Stomach (tissue), 9 donors: Measurements from ENCODE around the gene MLLT6. TPM values are rescaled to one million over a fixed set of nuclear protein-coding genes. Genes with fewer than 3 reads are reported as not detected.

ENCODE experiments used
- DNase-seq, 2 donors: peaks; one replicate each; pipeline versions ENCODE4 v3.0.0 to v3.0.0-alpha.2; 2013 to 2019
- H3K27ac ChIP-seq, 5 donors: fragments of 200-600 bp in 4 of 5; sonication (generic) in 4 of 5; one replicate each; pipeline ENCODE4 v1.5.1; 2013 to 2019; ENCODE audit warnings: mild to moderate bottlenecking in 1 of 5, moderate library complexity in 1 of 5
- H3K27me3 ChIP-seq, 3 donors: fragments of 200-600 bp; sonication (generic); one replicate each; pipeline ENCODE4 v1.5.1; 2017 to 2019; ENCODE audit warnings: mixed run types in 1 of 3
- H3K36me3 ChIP-seq, 4 donors: fragments of 200-600 bp; sonication (generic); 1 replicate in 3 of 4; 2 replicates in 1 of 4; pipeline ENCODE4 v1.5.1; 2016 to 2019
- H3K4me1 ChIP-seq, 4 donors: fragments of 200-600 bp; sonication (generic); one replicate each; pipeline ENCODE4 v1.5.1; 2016 to 2019
- H3K4me3 ChIP-seq, 4 donors: fragments of 200-600 bp; sonication (generic) in 3 of 4; one replicate each; pipeline ENCODE4 v1.5.1; 2016 to 2019; ENCODE audit warnings: mild to moderate bottlenecking in 1 of 4
- H3K9me3 ChIP-seq, 4 donors: fragments of 200-600 bp; sonication (generic); one replicate each; pipeline ENCODE4 v1.5.1; 2016 to 2019
- EP300 ChIP-seq: sonication (generic); formaldehyde crosslinking; IDR thresholded peaks from one replicate; pipeline ENCODE4 v1.6.1; 2017; ENCODE audit warnings: antibody characterized with exemption
- POLR2A ChIP-seq, 4 donors: fragments of 450-650 bp; IDR thresholded peaks; one replicate each; pipeline ENCODE4 v1.6.1; 2016; ENCODE audit warnings: antibody characterized with exemption in 4 of 4, control low read depth in 2 of 4, mild to moderate bottlenecking in 1 of 4, moderate library complexity in 1 of 4
- POLR2AphosphoS5 ChIP-seq, 3 donors: sonication (generic); formaldehyde crosslinking; IDR thresholded peaks; one replicate each; pipeline ENCODE4 v1.6.1; 2016; ENCODE audit warnings: antibody characterized with exemption in 3 of 3
- WGBS, 5 donors: extraction: QIAGEN DNeasy Blood & Tissue Kit in 3 of 5; methylation state at CpG; one replicate each; pipeline versions ENCODE4 v1.1.5 to v1.1.7; 2013 to 2018; 5-methylcytosine and 5-hydroxymethylcytosine counted together
- intact Hi-C: fragments of 100-400 bp; cut with DNase I; formaldehyde crosslinking; loops from one replicate; pipeline ENCODE4 v1.15.1; 2023; ENCODE audit warnings: low total_unique reads
- polyA plus RNA-seq, 3 donors: library from polyadenylated mRNA; stranded (reverse); fragments of 200-250 nt; gene quantifications; one replicate each; pipeline ENCODE4 v1.2.3, GENCODE V29; 2013
- total RNA-seq, 5 donors: library from RNA; depleted of rRNA; stranded (reverse); fragments of >200 nt; gene quantifications; one replicate each; pipeline versions ENCODE4 v1.1.0 to v1.2.3, GENCODE V29; 2014 to 2016
- TF ChIP-seq, protein P1 (sequence below), 7 experiments: fragments of 450-650 bp in 4 of 7; fragments of 200-600 bp in 3 of 7; sonication (generic) in 3 of 7; IDR thresholded peaks; one replicate each; pipeline ENCODE4 v1.5.1; 2016 to 2019; ENCODE audit warnings: antibody characterized with exemption in 7 of 7, control low read depth in 2 of 7, mild to moderate bottlenecking in 1 of 7
- donor health status: healthy with polysubstance abuse.
- donor health status: Bipolar disorder and iron deficiency.
- donor health status: healthy.

The MLLT6 gene
- total and polyA plus RNA-seq, 8 donors, result 26.0 to 312 (median 55.7) TPM

DNA sequence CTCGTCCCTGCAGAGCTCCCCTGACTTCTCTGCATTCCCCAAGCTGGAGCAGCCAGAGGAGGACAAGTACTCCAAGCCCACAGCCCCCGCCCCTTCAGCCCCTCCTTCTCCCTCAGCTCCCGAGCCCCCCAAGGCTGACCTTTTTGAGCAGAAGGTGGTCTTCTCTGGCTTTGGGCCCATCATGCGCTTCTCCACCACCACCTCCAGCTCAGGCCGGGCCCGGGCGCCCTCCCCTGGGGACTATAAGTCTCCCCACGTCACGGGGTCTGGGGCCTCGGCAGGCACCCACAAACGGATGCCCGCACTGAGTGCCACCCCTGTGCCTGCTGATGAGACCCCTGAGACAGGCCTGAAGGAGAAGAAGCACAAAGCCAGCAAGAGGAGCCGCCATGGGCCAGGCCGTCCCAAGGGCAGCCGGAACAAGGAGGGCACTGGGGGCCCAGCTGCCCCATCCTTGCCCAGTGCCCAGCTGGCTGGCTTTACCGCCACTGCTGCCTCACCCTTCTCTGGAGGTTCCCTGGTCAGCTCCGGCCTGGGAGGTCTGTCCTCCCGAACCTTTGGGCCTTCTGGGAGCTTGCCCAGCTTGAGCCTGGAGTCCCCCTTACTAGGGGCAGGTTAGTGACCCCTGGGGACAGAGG lies 11.4 kb downstream of the MLLT6 start:
- H3K4me1 ChIP-seq, result peaks cover 0 to 33% (median 12%) of the 10 kb centered on the region in 4 donors
- DNase-seq, result no peak
- intact Hi-C loops, result no loop called here
- TF ChIP-seq POLR2AphosphoS5 (IDR thresholded peaks at IDR 0.05) (no peak), EP300 (no peak), POLR2A (IDR thresholded peaks at IDR 0.05) (no peak)
- TF ChIP-seq, protein P1, sequence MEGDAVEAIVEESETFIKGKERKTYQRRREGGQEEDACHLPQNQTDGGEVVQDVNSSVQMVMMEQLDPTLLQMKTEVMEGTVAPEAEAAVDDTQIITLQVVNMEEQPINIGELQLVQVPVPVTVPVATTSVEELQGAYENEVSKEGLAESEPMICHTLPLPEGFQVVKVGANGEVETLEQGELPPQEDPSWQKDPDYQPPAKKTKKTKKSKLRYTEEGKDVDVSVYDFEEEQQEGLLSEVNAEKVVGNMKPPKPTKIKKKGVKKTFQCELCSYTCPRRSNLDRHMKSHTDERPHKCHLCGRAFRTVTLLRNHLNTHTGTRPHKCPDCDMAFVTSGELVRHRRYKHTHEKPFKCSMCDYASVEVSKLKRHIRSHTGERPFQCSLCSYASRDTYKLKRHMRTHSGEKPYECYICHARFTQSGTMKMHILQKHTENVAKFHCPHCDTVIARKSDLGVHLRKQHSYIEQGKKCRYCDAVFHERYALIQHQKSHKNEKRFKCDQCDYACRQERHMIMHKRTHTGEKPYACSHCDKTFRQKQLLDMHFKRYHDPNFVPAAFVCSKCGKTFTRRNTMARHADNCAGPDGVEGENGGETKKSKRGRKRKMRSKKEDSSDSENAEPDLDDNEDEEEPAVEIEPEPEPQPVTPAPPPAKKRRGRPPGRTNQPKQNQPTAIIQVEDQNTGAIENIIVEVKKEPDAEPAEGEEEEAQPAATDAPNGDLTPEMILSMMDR (IDR thresholded peaks at IDR 0.05), result no peak
- H3K27ac ChIP-seq, result no peak overlapping the region
- no peak overlapping the region for H3K4me3 ChIP-seq
- no peaks in the 10 kb centered on the region for H3K27me3 ChIP-seq
- no peaks in the 10 kb centered on the region for H3K9me3 ChIP-seq
- H3K36me3 ChIP-seq, result peaks cover 72 to 100% (median 100%) of the 10 kb centered on the region in 4 donors
- 89 to 97% (median 92%) methylated on average over 15 to 18 of the region's 18 CpGs for WGBS, 5 donors

DNA sequence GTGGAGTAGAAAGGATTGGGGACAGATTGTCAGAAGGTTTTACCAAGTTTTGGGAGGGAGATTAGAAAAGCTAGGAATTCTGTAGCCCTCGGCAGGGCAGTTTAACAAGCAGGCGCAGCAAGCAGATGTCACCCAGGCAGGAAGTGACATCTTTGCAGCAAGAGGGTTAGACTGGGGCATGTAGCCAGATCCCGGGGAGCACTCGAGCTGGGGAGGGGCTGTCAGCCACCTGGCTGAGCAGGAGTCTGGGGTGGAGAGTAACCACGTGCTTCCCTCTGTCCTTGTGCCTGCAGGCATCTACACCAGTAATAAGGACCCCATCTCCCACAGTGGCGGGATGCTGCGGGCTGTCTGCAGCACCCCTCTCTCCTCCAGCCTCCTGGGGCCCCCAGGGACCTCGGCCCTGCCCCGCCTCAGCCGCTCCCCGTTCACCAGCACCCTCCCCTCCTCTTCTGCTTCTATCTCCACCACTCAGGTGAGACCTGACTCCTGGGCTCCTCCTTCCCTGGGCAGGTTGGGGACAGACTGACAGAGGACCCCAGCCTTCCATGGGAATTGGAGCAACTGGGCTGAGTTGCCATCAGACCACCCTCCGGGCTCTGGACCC lies 12.2 kb downstream of the MLLT6 start:
- Histone ChIP-seq H3K36me3 (peaks cover 72 to 100% (median 100%) of the 10 kb centered on the region in 4 donors), H3K9me3 (no peaks in the 10 kb centered on the region), H3K27ac (no peak overlapping the region), H3K4me1 (peaks cover 0 to 28% (median 12%) of the 10 kb centered on the region in 4 donors), H3K27me3 (no peaks in the 10 kb centered on the region), H3K4me3 (no peak overlapping the region)
- no peak for DNase-seq
- WGBS, 5 donors, result 73 to 91% (median 80%) methylated on average over 10 to 12 of the region's 12 CpGs
- intact Hi-C loops, result no loop called here
- no peak for TF ChIP-seq POLR2AphosphoS5 (IDR thresholded peaks at IDR 0.05)
- TF ChIP-seq EP300, result no peak
- TF ChIP-seq, protein P1 (IDR thresholded peaks at IDR 0.05), result no peak
- TF ChIP-seq POLR2A (IDR thresholded peaks at IDR 0.05), result no peak

DNA sequence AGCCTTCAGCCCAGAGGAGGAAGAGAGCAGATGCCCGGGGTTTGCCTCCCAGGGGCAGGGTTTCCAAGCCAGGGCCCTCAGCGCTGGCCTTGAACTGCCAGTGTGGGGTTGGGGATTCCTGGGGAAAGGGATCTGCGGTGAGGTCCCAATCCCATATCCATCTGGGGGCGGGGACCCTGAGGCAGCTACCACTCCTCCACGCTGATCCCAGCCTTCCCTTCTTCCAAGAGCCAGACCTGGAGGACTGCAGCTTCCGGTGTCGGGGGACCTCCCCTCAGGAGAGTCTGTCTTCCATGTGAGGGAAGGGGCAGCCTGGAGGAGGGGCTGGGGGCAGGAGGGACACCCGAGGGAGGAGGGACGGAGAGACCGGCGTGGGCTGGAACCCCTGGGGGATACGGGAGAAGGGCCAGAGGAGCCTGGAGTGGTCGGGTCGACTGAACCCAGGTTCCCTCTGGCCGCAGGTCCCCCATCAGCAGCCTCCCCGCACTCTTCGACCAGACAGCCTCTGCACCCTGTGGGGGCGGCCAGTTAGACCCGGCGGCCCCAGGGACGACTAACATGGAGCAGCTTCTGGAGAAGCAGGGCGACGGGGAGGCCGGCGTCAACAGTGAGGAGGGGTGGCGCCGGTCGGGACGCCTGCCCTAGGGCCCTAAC lies 14.3 kb downstream of the MLLT6 start:
- WGBS, 5 donors, result 84 to 94% (median 91%) methylated on average over 26 to 29 of the region's 29 CpGs
- peaks cover 58 to 100% (median 94%) of the 10 kb centered on the region in 4 donors for H3K36me3 ChIP-seq
- intact Hi-C loops, result no loop called here
- H3K4me1 ChIP-seq, result peaks cover 6 to 35% (median 18%) of the 10 kb centered on the region in 4 donors
- no peaks in the 10 kb centered on the region for H3K9me3 ChIP-seq
- TF ChIP-seq EP300 (no peak), POLR2AphosphoS5 (IDR thresholded peaks at IDR 0.05) (no peak), POLR2A (IDR thresholded peaks at IDR 0.05) (no peak)
- TF ChIP-seq, protein P1 (IDR thresholded peaks at IDR 0.05), result no peak
- H3K4me3 ChIP-seq, result no peak overlapping the region
- no peaks in the 10 kb centered on the region for H3K27me3 ChIP-seq
- peak overlapping the region in 2 of 5 donors; percentile 3 to 37 for H3K27ac ChIP-seq
- DNase-seq, result no peak

GRCh38 chr17:38719943-38720641 lies 15.0 kb downstream of the MLLT6 start:
- Histone ChIP-seq H3K27ac (no peak overlapping the region), H3K4me3 (no peak overlapping the region), H3K27me3 (no peaks in the 10 kb centered on the region), H3K9me3 (no peaks in the 10 kb centered on the region), H3K36me3 (peaks cover 56 to 100% (median 93%) of the 10 kb centered on the region in 4 donors), H3K4me1 (peaks cover 13 to 40% (median 25%) of the 10 kb centered on the region in 4 donors)
- intact Hi-C loops, result no loop called here
- no peak for DNase-seq
- TF ChIP-seq, protein P1 (IDR thresholded peaks at IDR 0.05), result no peak
- TF ChIP-seq EP300, result no peak
- TF ChIP-seq POLR2A (IDR thresholded peaks at IDR 0.05), result no peak
- no peak for TF ChIP-seq POLR2AphosphoS5 (IDR thresholded peaks at IDR 0.05)
- WGBS, 5 donors, result 67 to 77% (median 71%) methylated on average over 26 to 39 of the region's 39 CpGs
